T-helper 17 cell (primary cell): ENCODE data around the gene MEAK7. TPM values are rescaled to one million over a fixed set of nuclear protein-coding genes. Genes with fewer than 3 reads are reported as not detected.

Experiments
- ATAC-seq: fragments of 150-1000 bp; cut with Tn5 transposase; 2 replicates; pipeline ENCODE4 v1.10.0; 2021; ENCODE audit warnings: mild to moderate bottlenecking, moderate library complexity
- DNase-seq, 3 donors: peaks; one replicate each; pipeline versions ENCODE4 v3.0.0 to v3.0.0-alpha.2; 2020 to 2021
- H3K9me3 ChIP-seq: one replicate; pipeline ENCODE4 v1.7.0; 2013; ENCODE audit warnings: low read length, mild to moderate bottlenecking; ENCODE audit not compliant: control insufficient read depth, poor library complexity, severe bottlenecking
- H3K27ac Mint-ChIP-seq: one replicate; pipeline ENCODE4 v1.8.0; 2022; ENCODE audit warnings: mild to moderate bottlenecking, moderate library complexity, mixed read lengths
- H3K27me3 Mint-ChIP-seq: one replicate; pipeline ENCODE4 v1.8.0; 2022; ENCODE audit warnings: mixed read lengths
- H3K36me3 Mint-ChIP-seq: one replicate; pipeline ENCODE4 v1.8.0; 2022; ENCODE audit warnings: low read depth, mixed read lengths
- H3K4me1 Mint-ChIP-seq: one replicate; pipeline ENCODE4 v1.8.0; 2022; ENCODE audit warnings: mild to moderate bottlenecking, mixed read lengths
- H3K4me3 Mint-ChIP-seq: one replicate; pipeline ENCODE4 v1.8.0; 2022; ENCODE audit warnings: mild to moderate bottlenecking, moderate library complexity, mixed read lengths
- total RNA-seq, 4 donors: library from RNA in 2 of 4; stranded (reverse) in 2 of 4; gene quantifications; one replicate each; pipeline ENCODE4 v1.2.3 and lab custom pipeline; 2022 to 2026

Gene MEAK7
- total RNA-seq, 2 donors from 2014 or later = 5.7 to 8.9 TPM

GRCh38 chr16:84475643-84476240 lies 28.7 kb downstream of the MEAK7 start:
- H3K9me3 ChIP-seq = no peaks in the 10 kb centered on the region
- Mint-ChIP-seq H3K4me1 (peaks cover 8% of the 10 kb centered on the region), H3K4me3 (no peak overlapping the region), H3K36me3 (peaks cover 2% of the 10 kb centered on the region), H3K27me3 (no peaks in the 10 kb centered on the region), H3K27ac (no peak overlapping the region)
- ATAC-seq (no peak), DNase-seq (no peak)

- ATAC-seq (no peak), DNase-seq (no peak)
- peaks cover 5% of the 10 kb centered on the region for H3K36me3 Mint-ChIP-seq
- no peak overlapping the region for H3K27ac Mint-ChIP-seq
- no peak overlapping the region for H3K4me3 Mint-ChIP-seq
- H3K27me3 Mint-ChIP-seq = no peaks in the 10 kb centered on the region
- H3K4me1 Mint-ChIP-seq = peaks cover 8% of the 10 kb centered on the region
- no peaks in the 10 kb centered on the region for H3K9me3 ChIP-seq
These were observed 32.5 kb downstream of the MEAK7 start for GRCh38 chr16:84471966-84472365.

GRCh38 chr16:84471316-84471715 lies 33.1 kb downstream of the MEAK7 start:
- Mint-ChIP-seq H3K4me3 (no peak overlapping the region), H3K36me3 (peaks cover 4% of the 10 kb centered on the region)
- no peak for DNase-seq

GRCh38 chr16:84467709-84468108 lies 36.8 kb downstream of the MEAK7 start:
- Mint-ChIP-seq H3K27me3 (no peaks in the 10 kb centered on the region), H3K4me3 (no peak overlapping the region), H3K27ac (no peak overlapping the region), H3K4me1 (peaks cover 3% of the 10 kb centered on the region), H3K36me3 (peaks cover 8% of the 10 kb centered on the region)
- ATAC-seq = no peak
- H3K9me3 ChIP-seq = no peaks in the 10 kb centered on the region
- no peak for DNase-seq

More at GRCh38 chr16:84471316-84471715, 33.1 kb downstream of the MEAK7 start:
- no peak for ATAC-seq
- Mint-ChIP-seq H3K27me3 (no peaks in the 10 kb centered on the region), H3K27ac (no peak overlapping the region), H3K4me1 (peaks cover 6% of the 10 kb centered on the region)
- no peaks in the 10 kb centered on the region for H3K9me3 ChIP-seq

- no peaks in the 10 kb centered on the region for H3K9me3 ChIP-seq
- no peak overlapping the region for H3K27ac Mint-ChIP-seq
- H3K27me3 Mint-ChIP-seq = no peaks in the 10 kb centered on the region
- DNase-seq (no peak), ATAC-seq (no peak)
- H3K4me3 Mint-ChIP-seq = no peak overlapping the region
- peaks cover 3% of the 10 kb centered on the region for H3K4me1 Mint-ChIP-seq
- peaks cover 8% of the 10 kb centered on the region for H3K36me3 Mint-ChIP-seq
These were observed 37.2 kb downstream of the MEAK7 start for GRCh38 chr16:84467256-84467655.

GRCh38 chr16:84466692-84467091 lies 37.8 kb downstream of the MEAK7 start:
- H3K36me3 Mint-ChIP-seq = peaks cover 8% of the 10 kb centered on the region
- H3K4me3 Mint-ChIP-seq = no peak overlapping the region
- no peak for ATAC-seq

GRCh38 chr16:84465154-84465553 lies 39.3 kb downstream of the MEAK7 start:
- H3K4me3 Mint-ChIP-seq = no peak overlapping the region
- H3K27me3 Mint-ChIP-seq = no peaks in the 10 kb centered on the region
- DNase-seq (no peak), ATAC-seq (no peak)
- H3K4me1 Mint-ChIP-seq = peaks cover 7% of the 10 kb centered on the region
- H3K36me3 Mint-ChIP-seq = peaks cover 8% of the 10 kb centered on the region
- H3K27ac Mint-ChIP-seq = no peak overlapping the region
- H3K9me3 ChIP-seq = no peaks in the 10 kb centered on the region

More at GRCh38 chr16:84466692-84467091, 37.8 kb downstream of the MEAK7 start:
- Mint-ChIP-seq H3K27me3 (no peaks in the 10 kb centered on the region), H3K4me1 (peaks cover 3% of the 10 kb centered on the region), H3K27ac (no peak overlapping the region)
- no peaks in the 10 kb centered on the region for H3K9me3 ChIP-seq
- no peak for DNase-seq

- H3K27ac Mint-ChIP-seq = no peak overlapping the region
- H3K4me1 Mint-ChIP-seq = peaks cover 7% of the 10 kb centered on the region
- H3K27me3 Mint-ChIP-seq = no peaks in the 10 kb centered on the region
- H3K36me3 Mint-ChIP-seq = peaks cover 8% of the 10 kb centered on the region
- H3K9me3 ChIP-seq = no peaks in the 10 kb centered on the region
- H3K4me3 Mint-ChIP-seq = no peak overlapping the region
- DNase-seq = no peak
- ATAC-seq = no peak
These were observed 40.3 kb downstream of the MEAK7 start for GRCh38 chr16:84464116-84464515.

GRCh38 chr16:84463221-84463620 lies 41.2 kb downstream of the MEAK7 start:
- H3K4me3 Mint-ChIP-seq = no peak overlapping the region
- H3K36me3 Mint-ChIP-seq = peaks cover 8% of the 10 kb centered on the region
- no peak overlapping the region for H3K27ac Mint-ChIP-seq
- H3K4me1 Mint-ChIP-seq = peaks cover 7% of the 10 kb centered on the region
- ATAC-seq (no peak), DNase-seq (no peak)
- H3K27me3 Mint-ChIP-seq = no peaks in the 10 kb centered on the region
- no peaks in the 10 kb centered on the region for H3K9me3 ChIP-seq

- peaks cover 7% of the 10 kb centered on the region for H3K36me3 Mint-ChIP-seq
- DNase-seq (no peak), ATAC-seq (no peak)
- peaks cover 7% of the 10 kb centered on the region for H3K4me1 Mint-ChIP-seq
- H3K4me3 Mint-ChIP-seq = no peak overlapping the region
- no peak overlapping the region for H3K27ac Mint-ChIP-seq
- H3K27me3 Mint-ChIP-seq = no peaks in the 10 kb centered on the region
- no peaks in the 10 kb centered on the region for H3K9me3 ChIP-seq
These were observed 41.9 kb downstream of the MEAK7 start for GRCh38 chr16:84462296-84463210.

- H3K27ac Mint-ChIP-seq = peak overlapping the region; percentile 16
- DNase-seq = no peak
- peaks cover 5% of the 10 kb centered on the region for H3K36me3 Mint-ChIP-seq
- no peaks in the 10 kb centered on the region for H3K27me3 Mint-ChIP-seq
- ATAC-seq = no peak
- no peaks in the 10 kb centered on the region for H3K9me3 ChIP-seq
- H3K4me3 Mint-ChIP-seq = no peak overlapping the region
- H3K4me1 Mint-ChIP-seq = peaks cover 7% of the 10 kb centered on the region
These were observed 42.8 kb downstream of the MEAK7 start for GRCh38 chr16:84461413-84462295.

- Mint-ChIP-seq H3K27ac (no peak overlapping the region), H3K4me1 (peaks cover 7% of the 10 kb centered on the region), H3K36me3 (peaks cover 2% of the 10 kb centered on the region), H3K27me3 (no peaks in the 10 kb centered on the region), H3K4me3 (no peak overlapping the region)
- DNase-seq (no peak), ATAC-seq (no peak)
- no peaks in the 10 kb centered on the region for H3K9me3 ChIP-seq
These were observed 43.4 kb downstream of the MEAK7 start for GRCh38 chr16:84461029-84461412.
